OCI-LY3 (cell line): Measurements from ENCODE around the gene TTF2.

Experiments
- H2AFZ ChIP-seq: fragments of 200-600, 300-600 bp; shearing (Covaris generic); 2 replicates; pipeline ENCODE4 v1.6.0; 2014; ENCODE audit warnings: antibody characterized with exemption, low read depth, low read length
- H3K27ac ChIP-seq: fragments of 200-600, 300-600 bp; sonication (generic); 2 replicates; pipeline ENCODE4 v1.5.1; 2014; ENCODE audit warnings: mild to moderate bottlenecking, low read length, moderate library complexity, mixed read lengths
- H3K27me3 ChIP-seq: fragments of 200-600, 300-600 bp; sonication (generic); 2 replicates; pipeline ENCODE4 v1.6.1; 2014; ENCODE audit warnings: low read depth, low read length, mixed read lengths
- H3K36me3 ChIP-seq: fragments of 200-600, 300-600 bp; sonication (generic); replicated peaks from 2 replicates; pipeline ENCODE3; 2014; ENCODE audit warnings: low read depth, low read length, mixed read lengths
- H3K4me1 ChIP-seq: fragments of 300-600, 200-600 bp; sonication (generic); 2 replicates; pipeline ENCODE4 v1.6.1; 2014; ENCODE audit warnings: low read length, mixed read lengths
- H3K4me2 ChIP-seq: fragments of 200-600, 300-600 bp; sonication (generic); 2 replicates; pipeline ENCODE4 v1.6.1; 2014; ENCODE audit warnings: low read length, mixed read lengths
- H3K4me3 ChIP-seq: fragments of 300-600, 200-600 bp; sonication (generic); 2 replicates; pipeline ENCODE4 v1.5.1; 2014; ENCODE audit warnings: antibody characterized with exemption, mild to moderate bottlenecking, low read length, moderate library complexity
- H3K79me2 ChIP-seq: fragments of 300-600, 200-600 bp; shearing (Covaris generic); 2 replicates; pipeline ENCODE4 v1.6.1; 2014; ENCODE audit warnings: mild to moderate bottlenecking, low read length, mixed read lengths
- H3K9ac ChIP-seq: fragments of 300-600, 200-600 bp; shearing (Covaris generic); 2 replicates; pipeline ENCODE4 v1.6.0; 2014; ENCODE audit warnings: mild to moderate bottlenecking, low read length, moderate library complexity
- H3K9me3 ChIP-seq: fragments of 200-600, 300-600 bp; shearing (Covaris generic); 2 replicates; pipeline ENCODE4 v1.6.1; 2014; ENCODE audit warnings: low read length, mixed read lengths; ENCODE audit not compliant: insufficient read depth
- H4K20me1 ChIP-seq: fragments of 200-600, 300-600 bp; sonication (generic); 2 replicates; pipeline ENCODE4 v1.6.1; 2016; ENCODE audit warnings: low read length, mixed read lengths; ENCODE audit not compliant: insufficient read depth
- CTCF ChIP-seq: fragments of 200-600, 300-600 bp; sonication (generic); IDR thresholded peaks from 2 replicates; pipeline ENCODE4 v1.5.1; 2014; ENCODE audit warnings: antibody characterized with exemption, low read length, low read depth
- EZH2phosphoT487 ChIP-seq: fragments of 200-600 bp; shearing (Covaris generic); IDR thresholded peaks from 2 replicates; pipeline ENCODE4 v1.6.1; 2018; ENCODE audit warnings: antibody characterized with exemption, mixed run types, low read depth

Gene TTF2

GRCh38 chr1:117130526-117130925, 70.4 kb downstream of the TTF2 start:
- Histone ChIP-seq H3K9me3 (no peaks in the 10 kb centered on the region), H3K9ac (no peak overlapping the region), H3K79me2 (no peaks in the 10 kb centered on the region), H3K4me1 (0 out of 2 replicates have a peak, but pooled peaks cover 2% of the 10 kb centered on the region), H3K4me2 (no peak overlapping the region), H3K27me3 (peaks cover 9% of the 10 kb centered on the region), H2AFZ (no peak overlapping the region), H3K4me3 (no peak overlapping the region), H3K36me3 (no peaks in the 10 kb centered on the region), H3K27ac (no peak overlapping the region), H4K20me1 (no peaks in the 10 kb centered on the region)
- TF ChIP-seq EZH2phosphoT487 = no peak
- no peak for TF ChIP-seq CTCF

GRCh38 chr1:117135329-117135728, 75.2 kb downstream of the TTF2 start:
- no peaks in the 10 kb centered on the region for H3K27me3 ChIP-seq
- H3K79me2 ChIP-seq = no peaks in the 10 kb centered on the region
- no peak for TF ChIP-seq EZH2phosphoT487
- TF ChIP-seq CTCF = no peak
- no peaks in the 10 kb centered on the region for H3K4me1 ChIP-seq
- no peak overlapping the region for H3K4me2 ChIP-seq
- H3K36me3 ChIP-seq = no peaks in the 10 kb centered on the region
- no peak overlapping the region for H3K27ac ChIP-seq
- H4K20me1 ChIP-seq = no peaks in the 10 kb centered on the region
- no peak overlapping the region for H3K4me3 ChIP-seq
- no peak overlapping the region for H2AFZ ChIP-seq
- H3K9ac ChIP-seq = no peak overlapping the region
- H3K9me3 ChIP-seq = no peaks in the 10 kb centered on the region

GRCh38 chr1:117136749-117137148, 76.6 kb downstream of the TTF2 start:
- Histone ChIP-seq H3K27ac (no peak overlapping the region), H3K36me3 (no peaks in the 10 kb centered on the region), H3K9ac (no peak overlapping the region), H3K4me1 (no peaks in the 10 kb centered on the region), H3K9me3 (no peaks in the 10 kb centered on the region), H3K27me3 (no peaks in the 10 kb centered on the region), H3K4me3 (no peak overlapping the region), H3K79me2 (no peaks in the 10 kb centered on the region), H4K20me1 (no peaks in the 10 kb centered on the region), H2AFZ (no peak overlapping the region), H3K4me2 (no peak overlapping the region)
- TF ChIP-seq EZH2phosphoT487 (no peak), CTCF (no peak)

- TF ChIP-seq CTCF (no peak), EZH2phosphoT487 (no peak)
- no peaks in the 10 kb centered on the region for H4K20me1 ChIP-seq
- H3K27me3 ChIP-seq = no peaks in the 10 kb centered on the region
- H3K4me3 ChIP-seq = no peak overlapping the region
- no peaks in the 10 kb centered on the region for H3K4me1 ChIP-seq
- H3K27ac ChIP-seq = no peak overlapping the region
- H3K79me2 ChIP-seq = no peaks in the 10 kb centered on the region
- no peak overlapping the region for H2AFZ ChIP-seq
- H3K4me2 ChIP-seq = no peak overlapping the region
- H3K9ac ChIP-seq = no peak overlapping the region
- H3K9me3 ChIP-seq = no peaks in the 10 kb centered on the region
- no peaks in the 10 kb centered on the region for H3K36me3 ChIP-seq
Observed at GRCh38 chr1:117137281-117137855, 77.2 kb downstream of the TTF2 start.
